Measurements from ENCODE around the gene CDH4.

- TF ChIP-seq CTCF (conservative IDR thresholded peaks at IDR 0.05) (no peak), EZH2 (IDR thresholded peaks at IDR 0.05; ENCODE audit: low read depth) (no peak)
These were observed 1.8 kb downstream of the CDH4 start for GRCh38 chr20:61253640-61254511.
